Activated T-helper 2 cell treated with anti-CD3 and anti-CD28 coated beads, Interferon-gamma antibody, Interleukin-2, Interleukin-4, amounts not matched to agents 10 μg/mL and 5 μg/mL and 100 μg/mL, durations not matched to agents 14 hours and 24 hours and 36 hours (primary cell): ENCODE data around the gene MAP3K6. TPM values are rescaled to one million over a fixed set of nuclear protein-coding genes. Genes with fewer than 3 reads are reported as not detected.

Source experiments
- DNase-seq: peaks from one replicate; pipeline ENCODE4 v3.0.0; 2021; ENCODE audit warnings: low spot score
- H3K27ac Mint-ChIP-seq: one replicate; pipeline ENCODE4 v1.8.0; 2021; ENCODE audit warnings: mixed read lengths
- H3K27me3 Mint-ChIP-seq: one replicate; pipeline ENCODE4 v1.8.0; 2021; ENCODE audit warnings: low read depth, mixed read lengths
- H3K36me3 Mint-ChIP-seq: one replicate; pipeline ENCODE4 v1.8.0; 2021; ENCODE audit warnings: low read depth, mixed read lengths
- H3K4me1 Mint-ChIP-seq: one replicate; pipeline ENCODE4 v1.8.0; 2021; ENCODE audit warnings: low read depth, mixed read lengths
- H3K4me3 Mint-ChIP-seq: one replicate; pipeline ENCODE4 v1.8.0; 2021; ENCODE audit warnings: low read depth, mild to moderate bottlenecking, moderate library complexity, mixed read lengths
- H3K9me3 Mint-ChIP-seq: one replicate; pipeline ENCODE4 v1.8.0; 2021; ENCODE audit warnings: mixed read lengths
- intact Hi-C: fragments of 100-400 bp; cut with micrococcal nuclease; formaldehyde crosslinking; loops from one replicate; pipeline ENCODE4 v1.15.1; 2023
- total RNA-seq: library from RNA; stranded (reverse); gene quantifications from 2 replicates; pipeline ENCODE4 v1.2.3, GENCODE V29; 2022

The MAP3K6 gene
- total RNA-seq, 1 donor from 2014 or later = 15.8 TPM

- Mint-ChIP-seq H3K4me1 (peaks cover 45% of the 10 kb centered on the region), H3K27ac (peak overlapping the region; percentile 87), H3K9me3 (no peaks in the 10 kb centered on the region), H3K36me3 (peaks cover 11% of the 10 kb centered on the region), H3K27me3 (no peaks in the 10 kb centered on the region), H3K4me3 (peak overlapping the region; percentile 84)
- DNase-seq = no peak
- intact Hi-C loops = loop anchor here (2.0 kb wide), 1 partner anchor 22 kb away; no protein-coding TSS in a partner anchor
Measured at GRCh38 chr1:27342391-27342777, 24.4 kb downstream of the MAP3K6 start.

GRCh38 chr1:27341525-27342252 lies 25.1 kb downstream of the MAP3K6 start, which contains the start of gene SYTL1:
Gene SYTL1, plus strand, starts transcription at chr1:27342022. Its CDS starts 3,313 bp downstream, at chr1:27345335.
- intact Hi-C loops = loop anchor here (1.0 to 2.0 kb wide), 3 partner anchors 8 to 23 kb away; partner anchors contain the start of gene TMEM222

GRCh38 chr1:27339213-27339612 lies 27.5 kb downstream of the MAP3K6 start:
- Mint-ChIP-seq H3K27me3 (no peaks in the 10 kb centered on the region), H3K9me3 (no peaks in the 10 kb centered on the region), H3K4me3 (no peak overlapping the region), H3K36me3 (peaks cover 20% of the 10 kb centered on the region), H3K4me1 (peaks cover 40% of the 10 kb centered on the region), H3K27ac (peak overlapping the region; percentile 60)
- DNase-seq = no peak
- intact Hi-C loops = no loop called here

More at GRCh38 chr1:27341525-27342252, 25.1 kb downstream of the MAP3K6 start, which contains the start of gene SYTL1:
- Mint-ChIP-seq H3K9me3 (no peaks in the 10 kb centered on the region), H3K36me3 (peaks cover 12% of the 10 kb centered on the region), H3K27me3 (no peaks in the 10 kb centered on the region), H3K4me1 (peaks cover 45% of the 10 kb centered on the region), H3K4me3 (peak within 1 kb of the TSS; percentile 84), H3K27ac (peak within 1 kb of the TSS; percentile 87)
- DNase-seq = peak; percentile 62

- no peak overlapping the region for H3K4me3 Mint-ChIP-seq
- intact Hi-C loops = no loop called here
- H3K36me3 Mint-ChIP-seq = peaks cover 25% of the 10 kb centered on the region
- DNase-seq = no peak
- H3K27me3 Mint-ChIP-seq = no peaks in the 10 kb centered on the region
- peaks cover 38% of the 10 kb centered on the region for H3K4me1 Mint-ChIP-seq
- no peaks in the 10 kb centered on the region for H3K9me3 Mint-ChIP-seq
- H3K27ac Mint-ChIP-seq = peak overlapping the region; percentile 60
Measured at GRCh38 chr1:27338751-27339150, 28.0 kb downstream of the MAP3K6 start.

- H3K27me3 Mint-ChIP-seq = no peaks in the 10 kb centered on the region
- intact Hi-C loops = no loop called here
- no peak overlapping the region for H3K4me3 Mint-ChIP-seq
- no peak for DNase-seq
- peaks cover 19% of the 10 kb centered on the region for H3K4me1 Mint-ChIP-seq
- H3K36me3 Mint-ChIP-seq = peaks cover 39% of the 10 kb centered on the region
- no peaks in the 10 kb centered on the region for H3K9me3 Mint-ChIP-seq
- no peak overlapping the region for H3K27ac Mint-ChIP-seq
Measured at GRCh38 chr1:27336756-27337155, 30.0 kb downstream of the MAP3K6 start.

GRCh38 chr1:27335506-27336422 lies 31.0 kb downstream of the MAP3K6 start:
- no peak for DNase-seq
- no peaks in the 10 kb centered on the region for H3K9me3 Mint-ChIP-seq

GRCh38 chr1:27333717-27334279 lies 33.0 kb downstream of the MAP3K6 start:
- Mint-ChIP-seq H3K36me3 (peaks cover 60% of the 10 kb centered on the region), H3K4me3 (no peak overlapping the region), H3K27me3 (no peaks in the 10 kb centered on the region), H3K9me3 (no peaks in the 10 kb centered on the region), H3K4me1 (peaks cover 4% of the 10 kb centered on the region), H3K27ac (no peak overlapping the region)
- intact Hi-C loops = loop anchor here (2.0 kb wide), 1 partner anchor 61 kb away; no protein-coding TSS in a partner anchor
- DNase-seq = no peak

More at GRCh38 chr1:27335506-27336422, 31.0 kb downstream of the MAP3K6 start:
- intact Hi-C loops = no loop called here
- no peak overlapping the region for H3K27ac Mint-ChIP-seq
- H3K4me3 Mint-ChIP-seq = no peak overlapping the region
- H3K4me1 Mint-ChIP-seq = peaks cover 9% of the 10 kb centered on the region
- H3K36me3 Mint-ChIP-seq = peaks cover 47% of the 10 kb centered on the region
- H3K27me3 Mint-ChIP-seq = no peaks in the 10 kb centered on the region

GRCh38 chr1:27332536-27333281 lies 34.1 kb downstream of the MAP3K6 start:
- DNase-seq = peak; percentile 35
- no peaks in the 10 kb centered on the region for H3K27me3 Mint-ChIP-seq
- H3K27ac Mint-ChIP-seq = no peak overlapping the region
- peaks cover 68% of the 10 kb centered on the region for H3K36me3 Mint-ChIP-seq
- intact Hi-C loops = loop anchor here (2.0 kb wide), 1 partner anchor 62 kb away; no protein-coding TSS in a partner anchor
- no peak overlapping the region for H3K4me3 Mint-ChIP-seq
- H3K4me1 Mint-ChIP-seq = peaks cover 11% of the 10 kb centered on the region
- no peaks in the 10 kb centered on the region for H3K9me3 Mint-ChIP-seq

- H3K4me3 Mint-ChIP-seq = no peak overlapping the region
- H3K36me3 Mint-ChIP-seq = peaks cover 67% of the 10 kb centered on the region
- intact Hi-C loops = loop anchor here (2.0 kb wide), 1 partner anchor 63 kb away; no protein-coding TSS in a partner anchor
- peak overlapping the region; percentile 22 for H3K27ac Mint-ChIP-seq
- no peaks in the 10 kb centered on the region for H3K27me3 Mint-ChIP-seq
- H3K9me3 Mint-ChIP-seq = no peaks in the 10 kb centered on the region
- peaks cover 12% of the 10 kb centered on the region for H3K4me1 Mint-ChIP-seq
- DNase-seq = no peak
Measured at GRCh38 chr1:27331922-27332321, 34.8 kb downstream of the MAP3K6 start.

GRCh38 chr1:27331426-27331825 lies 35.3 kb downstream of the MAP3K6 start:
- intact Hi-C loops = no loop called here
- Mint-ChIP-seq H3K27me3 (no peaks in the 10 kb centered on the region), H3K4me1 (peaks cover 12% of the 10 kb centered on the region), H3K36me3 (peaks cover 66% of the 10 kb centered on the region), H3K27ac (no peak overlapping the region), H3K4me3 (no peak overlapping the region), H3K9me3 (no peaks in the 10 kb centered on the region)
- DNase-seq = no peak

GRCh38 chr1:27330786-27331185 lies 36.0 kb downstream of the MAP3K6 start:
- no peak overlapping the region for H3K4me3 Mint-ChIP-seq
- no peak overlapping the region for H3K27ac Mint-ChIP-seq
- intact Hi-C loops = no loop called here
- H3K27me3 Mint-ChIP-seq = no peaks in the 10 kb centered on the region
- peaks cover 66% of the 10 kb centered on the region for H3K36me3 Mint-ChIP-seq
- DNase-seq = no peak
- H3K9me3 Mint-ChIP-seq = no peaks in the 10 kb centered on the region
- peaks cover 18% of the 10 kb centered on the region for H3K4me1 Mint-ChIP-seq

- Mint-ChIP-seq H3K4me1 (peaks cover 30% of the 10 kb centered on the region), H3K9me3 (no peaks in the 10 kb centered on the region), H3K36me3 (peaks cover 65% of the 10 kb centered on the region), H3K27ac (no peak overlapping the region), H3K4me3 (no peak overlapping the region), H3K27me3 (no peaks in the 10 kb centered on the region)
- no peak for DNase-seq
- intact Hi-C loops = no loop called here
Measured at GRCh38 chr1:27327964-27328363, 38.8 kb downstream of the MAP3K6 start.
